ENCODE measurements around the gene SAP30BP. TPM values are rescaled to one million over a fixed set of nuclear protein-coding genes. Genes with fewer than 3 reads are reported as not detected.

SAP30BP gene
- total and polyA plus RNA-seq, 10 of the 15 experiments (the other 5 are each of a cell fraction or from before 2014, with no cell fraction given), result 57.9 to 166 (median 94.5) TPM

DNA sequence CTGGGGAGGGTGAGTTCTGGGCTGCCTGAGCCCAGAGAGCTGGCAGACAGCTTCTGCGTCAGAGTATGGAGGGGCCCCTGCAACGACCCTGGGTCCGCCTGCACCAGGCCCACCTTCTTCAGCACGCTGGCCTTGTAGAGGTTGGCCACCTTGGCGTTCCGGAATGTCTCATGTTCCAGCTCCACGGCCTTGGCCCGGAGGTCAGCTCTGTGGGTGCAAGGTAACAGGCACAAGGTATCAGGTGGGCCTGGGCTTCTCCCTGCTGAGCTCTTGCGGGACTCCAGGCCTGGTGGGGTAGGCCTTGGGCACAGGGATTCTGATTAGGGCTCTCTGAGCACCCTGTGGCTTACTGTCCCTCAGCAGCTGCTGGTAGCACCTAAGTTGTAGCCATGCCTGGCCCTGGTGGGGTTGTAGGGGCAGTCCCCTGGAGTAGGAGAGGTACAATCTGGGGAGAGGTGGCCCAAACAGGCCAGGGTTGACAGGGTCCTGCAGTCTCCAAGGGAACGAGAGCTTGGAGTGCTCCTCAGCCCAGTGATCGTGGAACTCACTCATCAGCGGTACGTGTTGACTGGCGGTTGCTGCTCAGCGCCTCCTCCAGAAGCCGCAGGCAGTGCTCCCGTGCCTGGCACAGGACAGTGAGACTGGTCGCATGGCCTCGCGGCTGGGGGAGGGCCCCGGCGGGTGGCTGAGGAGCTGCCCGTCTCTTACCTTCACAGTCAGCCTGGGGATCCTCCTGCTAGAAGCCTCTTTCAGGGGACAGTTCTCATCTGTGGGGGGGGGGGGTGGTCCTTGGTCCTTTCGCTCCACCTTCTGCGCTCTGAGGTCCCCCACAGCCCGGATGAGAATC is 36.8 kb upstream of the SAP30BP start:
- POLR2A ChIA-PET, result no interaction called here
- TF ChIP-seq, protein P1, sequence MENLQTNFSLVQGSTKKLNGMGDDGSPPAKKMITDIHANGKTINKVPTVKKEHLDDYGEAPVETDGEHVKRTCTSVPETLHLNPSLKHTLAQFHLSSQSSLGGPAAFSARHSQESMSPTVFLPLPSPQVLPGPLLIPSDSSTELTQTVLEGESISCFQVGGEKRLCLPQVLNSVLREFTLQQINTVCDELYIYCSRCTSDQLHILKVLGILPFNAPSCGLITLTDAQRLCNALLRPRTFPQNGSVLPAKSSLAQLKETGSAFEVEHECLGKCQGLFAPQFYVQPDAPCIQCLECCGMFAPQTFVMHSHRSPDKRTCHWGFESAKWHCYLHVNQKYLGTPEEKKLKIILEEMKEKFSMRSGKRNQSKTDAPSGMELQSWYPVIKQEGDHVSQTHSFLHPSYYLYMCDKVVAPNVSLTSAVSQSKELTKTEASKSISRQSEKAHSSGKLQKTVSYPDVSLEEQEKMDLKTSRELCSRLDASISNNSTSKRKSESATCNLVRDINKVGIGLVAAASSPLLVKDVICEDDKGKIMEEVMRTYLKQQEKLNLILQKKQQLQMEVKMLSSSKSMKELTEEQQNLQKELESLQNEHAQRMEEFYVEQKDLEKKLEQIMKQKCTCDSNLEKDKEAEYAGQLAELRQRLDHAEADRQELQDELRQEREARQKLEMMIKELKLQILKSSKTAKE (IDR thresholded peaks at IDR 0.05; ENCODE audit: low read depth, poor library complexity, severe bottlenecking), result no peak
- TF ChIP-seq ZSCAN29 (IDR thresholded peaks at IDR 0.05) (no peak), RFX5 (IDR thresholded peaks at IDR 0.05; ENCODE audit: low read depth, low read length) (no peak), YY1 (IDR thresholded peaks at IDR 0.05; ENCODE audit: low read depth, low read length) (no peak), SIN3A (IDR thresholded peaks at IDR 0.05; ENCODE audit: low read depth, low read length) (no peak), SPI1 (IDR thresholded peaks at IDR 0.05; ENCODE audit: borderline replicate concordance, insufficient read depth, low read depth, low read length) (no peak), JUND (IDR thresholded peaks at IDR 0.05; ENCODE audit: low read depth, low read length) (no peak), CREB1 (IDR thresholded peaks at IDR 0.05; ENCODE audit: low read depth) (no peak), EP300 (IDR thresholded peaks at IDR 0.05; ENCODE audit: borderline replicate concordance in 1 of 2, control insufficient read depth in 1 of 2, low read depth in 2 of 2, low read length in 2 of 2) (no peak), BACH1 (IDR thresholded peaks at IDR 0.05; ENCODE audit: borderline replicate concordance) (no peak), TCF7 (IDR thresholded peaks at IDR 0.05; ENCODE audit: borderline replicate concordance) (no peak), CBFB (IDR thresholded peaks at IDR 0.05; ENCODE audit: low read depth) (no peak), LARP7 (IDR thresholded peaks at IDR 0.05) (no peak)
- TF ChIP-seq, protein P2, sequence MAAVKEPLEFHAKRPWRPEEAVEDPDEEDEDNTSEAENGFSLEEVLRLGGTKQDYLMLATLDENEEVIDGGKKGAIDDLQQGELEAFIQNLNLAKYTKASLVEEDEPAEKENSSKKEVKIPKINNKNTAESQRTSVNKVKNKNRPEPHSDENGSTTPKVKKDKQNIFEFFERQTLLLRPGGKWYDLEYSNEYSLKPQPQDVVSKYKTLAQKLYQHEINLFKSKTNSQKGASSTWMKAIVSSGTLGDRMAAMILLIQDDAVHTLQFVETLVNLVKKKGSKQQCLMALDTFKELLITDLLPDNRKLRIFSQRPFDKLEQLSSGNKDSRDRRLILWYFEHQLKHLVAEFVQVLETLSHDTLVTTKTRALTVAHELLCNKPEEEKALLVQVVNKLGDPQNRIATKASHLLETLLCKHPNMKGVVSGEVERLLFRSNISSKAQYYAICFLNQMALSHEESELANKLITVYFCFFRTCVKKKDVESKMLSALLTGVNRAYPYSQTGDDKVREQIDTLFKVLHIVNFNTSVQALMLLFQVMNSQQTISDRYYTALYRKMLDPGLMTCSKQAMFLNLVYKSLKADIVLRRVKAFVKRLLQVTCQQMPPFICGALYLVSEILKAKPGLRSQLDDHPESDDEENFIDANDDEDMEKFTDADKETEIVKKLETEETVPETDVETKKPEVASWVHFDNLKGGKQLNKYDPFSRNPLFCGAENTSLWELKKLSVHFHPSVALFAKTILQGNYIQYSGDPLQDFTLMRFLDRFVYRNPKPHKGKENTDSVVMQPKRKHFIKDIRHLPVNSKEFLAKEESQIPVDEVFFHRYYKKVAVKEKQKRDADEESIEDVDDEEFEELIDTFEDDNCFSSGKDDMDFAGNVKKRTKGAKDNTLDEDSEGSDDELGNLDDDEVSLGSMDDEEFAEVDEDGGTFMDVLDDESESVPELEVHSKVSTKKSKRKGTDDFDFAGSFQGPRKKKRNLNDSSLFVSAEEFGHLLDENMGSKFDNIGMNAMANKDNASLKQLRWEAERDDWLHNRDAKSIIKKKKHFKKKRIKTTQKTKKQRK (IDR thresholded peaks at IDR 0.05; ENCODE audit: low read depth, low read length), result no peak
- TF ChIP-seq, protein P3, sequence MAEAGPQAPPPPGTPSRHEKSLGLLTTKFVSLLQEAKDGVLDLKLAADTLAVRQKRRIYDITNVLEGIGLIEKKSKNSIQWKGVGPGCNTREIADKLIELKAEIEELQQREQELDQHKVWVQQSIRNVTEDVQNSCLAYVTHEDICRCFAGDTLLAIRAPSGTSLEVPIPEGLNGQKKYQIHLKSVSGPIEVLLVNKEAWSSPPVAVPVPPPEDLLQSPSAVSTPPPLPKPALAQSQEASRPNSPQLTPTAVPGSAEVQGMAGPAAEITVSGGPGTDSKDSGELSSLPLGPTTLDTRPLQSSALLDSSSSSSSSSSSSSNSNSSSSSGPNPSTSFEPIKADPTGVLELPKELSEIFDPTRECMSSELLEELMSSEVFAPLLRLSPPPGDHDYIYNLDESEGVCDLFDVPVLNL (IDR thresholded peaks at IDR 0.05; ENCODE audit: low read depth, low read length), result no peak
- TF ChIP-seq, protein P4, sequence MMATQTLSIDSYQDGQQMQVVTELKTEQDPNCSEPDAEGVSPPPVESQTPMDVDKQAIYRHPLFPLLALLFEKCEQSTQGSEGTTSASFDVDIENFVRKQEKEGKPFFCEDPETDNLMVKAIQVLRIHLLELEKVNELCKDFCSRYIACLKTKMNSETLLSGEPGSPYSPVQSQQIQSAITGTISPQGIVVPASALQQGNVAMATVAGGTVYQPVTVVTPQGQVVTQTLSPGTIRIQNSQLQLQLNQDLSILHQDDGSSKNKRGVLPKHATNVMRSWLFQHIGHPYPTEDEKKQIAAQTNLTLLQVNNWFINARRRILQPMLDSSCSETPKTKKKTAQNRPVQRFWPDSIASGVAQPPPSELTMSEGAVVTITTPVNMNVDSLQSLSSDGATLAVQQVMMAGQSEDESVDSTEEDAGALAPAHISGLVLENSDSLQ (IDR thresholded peaks at IDR 0.05), result no peak

More for the DNA sequence above, 36.8 kb upstream of the SAP30BP start:
- H3K4me1 ChIP-seq (ENCODE audit: control insufficient read depth, insufficient read depth, low read length), result peaks cover 8% of the 10 kb centered on the region
- H4K20me1 ChIP-seq (ENCODE audit: control insufficient read depth, insufficient read depth), result no peaks in the 10 kb centered on the region
- DNase-seq (ENCODE audit: low read depth, low spot score), result no peak
- BruUV-seq (replicated peaks), result no TSS peak
- H3K4me3 ChIP-seq, result no peak overlapping the region
- SMC1A ChIA-PET (ENCODE audit: uncharacterized antibody, unreplicated experiment), result no interaction called here
- RAD21 ChIA-PET (ENCODE audit: unreplicated experiment), result interaction anchor here (6.3 kb wide), 1 partner anchor 118 kb away, joined by 148 read pairs; no protein-coding TSS in a partner anchor
- no peak overlapping the region for H3K4me2 ChIP-seq (ENCODE audit: control insufficient read depth, insufficient read depth)
- H2AFZ ChIP-seq (ENCODE audit: control insufficient read depth, low read depth, low read length), result no peak overlapping the region
- in situ Hi-C loops (cut with MboI) (loop anchor here (10.0 kb wide), 1 partner anchor 115 kb away; no protein-coding TSS in a partner anchor), intact Hi-C loops (cut with micrococcal nuclease; ENCODE audit: unreplicated experiment) (no loop called here)
- FAIRE-seq, result no peak
- 81% methylated on average over 24 of the region's 26 CpGs for WGBS (ENCODE audit: insufficient coverage, insufficient replicate concordance, low lambda C conversion rate, missing lambda C conversion rate)
- H3K27me3 ChIP-seq (replicated peaks in 1 of 2; ENCODE audit: control insufficient read depth in 2 of 2, insufficient read depth in 2 of 2, low read length in 1 of 2), result no peaks in the 10 kb centered on the region
- no peaks in the 10 kb centered on the region for H3K79me2 ChIP-seq (ENCODE audit: control insufficient read depth, insufficient read depth, low read length)
- no peak overlapping the region for H3K9ac ChIP-seq (ENCODE audit: control insufficient read depth, insufficient read depth, low read length)
- H3K27ac ChIP-seq (ENCODE audit: control insufficient read depth, insufficient read depth), result no peak overlapping the region
- no peak for ATAC-seq
- H3K9me3 ChIP-seq (replicated peaks; ENCODE audit: control insufficient read depth, insufficient read depth, low read length), result no peaks in the 10 kb centered on the region
- CTCF ChIA-PET, result interaction anchor here (0.9 to 13.0 kb wide), 4 partner anchors 23 to 123 kb away, joined by 3 to 349 read pairs (median 172); a partner anchor contains a TSS
- peaks cover 0 to 2% of the 10 kb centered on the region in 2 experiments; a peak in 2 of 4 replicates for H3K36me3 ChIP-seq (ENCODE audit: control insufficient read depth in 2 of 2, insufficient read depth in 2 of 2, low read length in 1 of 2)
